Cardiac fibroblast (primary cell): ENCODE data around the gene CDC7.

Experiments used
- DNase-seq, 2 donors: peaks; one replicate each; pipeline versions ENCODE4 v3.0.0 to v3.0.0-alpha.2; 2010; ENCODE audit warnings: low read depth in 2 of 2
- H3K4me3 ChIP-seq, 2 donors: replicated peaks in 1 of 2; 1 replicate in 1 of 2; 2 replicates in 1 of 2; pipeline ENCODE4 v1.5.1; 2011; ENCODE audit warnings: low read depth in 2 of 2, low read length in 2 of 2, mild to moderate bottlenecking in 2 of 2, moderate library complexity in 1 of 2
- CTCF ChIP-seq: IDR thresholded peaks from one replicate; pipeline ENCODE4 v1.5.1; 2011; ENCODE audit warnings: low read depth, mild to moderate bottlenecking, low read length, inconsistent platforms

CDC7 gene

GRCh38 chr1:91552091-91552490 lies 51.4 kb downstream of the CDC7 start:
- DNase-seq = no peak
- H3K4me3 ChIP-seq = no peak overlapping the region
- TF ChIP-seq CTCF = no peak

- TF ChIP-seq CTCF = no peak
- H3K4me3 ChIP-seq = no peak overlapping the region
- no peak for DNase-seq
Observed at GRCh38 chr1:91552596-91552995, 51.9 kb downstream of the CDC7 start.

DNA sequence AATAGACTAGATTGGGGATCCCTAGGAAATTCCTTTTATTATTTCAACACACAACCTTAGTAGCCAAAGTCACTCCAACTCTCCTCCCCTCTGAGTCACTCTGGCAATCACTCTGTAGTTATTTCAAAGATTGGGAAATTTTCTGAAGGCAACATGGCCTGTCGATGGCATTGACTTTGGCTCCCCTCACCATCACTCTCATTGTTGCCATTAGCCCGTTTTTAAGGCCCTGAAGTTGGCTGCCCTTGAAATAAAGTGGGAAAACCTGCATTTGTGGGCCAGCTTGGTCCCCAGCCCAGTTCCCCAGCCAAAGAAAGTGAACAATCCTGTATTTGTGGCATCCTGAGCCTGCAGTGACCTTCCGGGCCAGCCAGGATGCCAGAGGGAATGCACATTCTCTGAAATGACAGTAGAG lies 52.5 kb downstream of the CDC7 start:
- no peak overlapping the region for H3K4me3 ChIP-seq
- DNase-seq = peak; percentile 82 to 83
- no peak for TF ChIP-seq CTCF

DNA sequence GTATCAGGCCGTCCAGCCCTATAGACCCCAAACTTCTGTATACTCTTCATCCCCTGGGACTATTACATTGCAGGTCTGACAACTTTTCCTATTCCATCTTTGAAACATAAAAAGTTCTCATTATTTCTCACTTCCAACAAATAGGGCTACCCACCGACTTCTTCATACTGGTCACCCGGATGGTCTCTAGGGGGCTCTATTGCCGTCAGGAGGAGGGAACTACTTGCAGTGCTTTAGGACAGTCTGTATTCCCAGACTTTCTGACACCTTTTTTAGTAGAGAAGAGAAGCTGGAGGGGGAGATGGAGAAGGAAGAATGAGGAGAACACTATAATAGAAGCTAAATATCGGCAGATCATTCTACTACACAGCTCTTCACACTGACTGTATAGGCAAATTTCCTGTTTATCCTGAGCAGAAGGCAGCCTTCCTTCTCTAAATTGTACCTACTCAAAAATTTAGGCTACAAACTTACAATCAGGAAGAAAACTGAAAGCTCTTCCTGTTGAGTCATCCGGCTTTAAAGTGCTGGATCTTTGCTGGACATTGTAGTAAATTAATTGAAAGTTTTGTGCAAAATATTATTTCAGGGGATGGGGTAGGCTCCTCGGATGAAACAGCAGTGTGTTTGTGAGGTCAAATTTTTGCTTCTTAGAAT lies 54.6 kb downstream of the CDC7 start:
- no peak for TF ChIP-seq CTCF
- H3K4me3 ChIP-seq = no peak overlapping the region
- DNase-seq = peak; percentile 41 to 53

- DNase-seq = peak; percentile 85 to 91
- H3K4me3 ChIP-seq = no peak overlapping the region
- no peak for TF ChIP-seq CTCF
Observed at GRCh38 chr1:91555821-91556531, 55.3 kb downstream of the CDC7 start.

DNA sequence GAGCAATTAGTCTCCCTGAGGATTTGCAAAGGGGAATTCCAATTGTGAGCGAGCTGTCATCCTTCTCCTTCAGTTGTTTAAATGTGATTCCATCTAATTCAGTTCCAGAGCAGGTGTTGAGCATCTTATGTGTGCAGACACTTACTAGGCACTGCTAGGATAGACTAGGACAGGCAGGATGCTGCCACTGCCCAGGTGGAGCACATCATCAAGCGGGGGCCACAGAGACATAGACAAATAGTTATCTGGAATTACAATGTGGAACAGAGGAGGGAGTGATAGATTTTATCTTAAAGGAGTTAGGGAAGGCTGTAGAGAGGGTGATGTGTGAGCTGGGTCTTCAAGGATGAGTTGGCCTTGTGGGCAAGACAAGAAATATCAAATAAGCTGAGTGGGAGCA lies 55.9 kb downstream of the CDC7 start:
- no peak for DNase-seq
- H3K4me3 ChIP-seq = no peak overlapping the region
- TF ChIP-seq CTCF = no peak
